ENCODE data around the gene CACNG7. TPM values are rescaled to one million over a fixed set of nuclear protein-coding genes. Genes with fewer than 3 reads are reported as not detected.
A peak's percentile ranks its signal among the peaks of the same experiment; 100 is the strongest.
"Not testable (repeated sequence)": the region's sequence is repeated elsewhere in the genome, so short reads cannot be mapped to it uniquely, and the experiment has no call there.

CACNG7 gene
- polyA plus RNA-seq (ENCODE audit: insufficient read depth in 1 of 5, insufficient read length in 5 of 5, low replicate concordance in 1 of 5) = under 1 TPM in 1 of 5 donors, not detected in 4; 0.09 TPM
- long read RNA-seq, donor 1 = 0 reads
- long read RNA-seq, donor 2 = 0 reads
- long read RNA-seq, donor 3 = 0 reads
- long read RNA-seq, donor 4 = 0 reads
- long read RNA-seq, donor 5 = 0 reads
- long read RNA-seq, donor 6 = 0 reads
- long read RNA-seq, donor 7 = 0 reads
- long read RNA-seq, donor 8 = 0 reads

GRCh38 chr19:53908935-53909415 lies at the start of gene CACNG7:
Gene CACNG7 (plus strand): TSS chr19:53909278. CDS start chr19:53912832, 3,554 bp downstream.
- DNase-seq = no peak

- DNase-seq = no peak
Measured at GRCh38 chr19:53864308-53864836, 44.7 kb upstream of the CACNG7 start.

GRCh38 chr19:53865523-53865917 lies 43.6 kb upstream of the CACNG7 start:
- DNase-seq = no peak

GRCh38 chr19:53865918-53866864 lies 42.9 kb upstream of the CACNG7 start:
- peak; percentile 82 to 87 for DNase-seq

GRCh38 chr19:53866865-53867224 lies 42.2 kb upstream of the CACNG7 start:
- no peak for DNase-seq

GRCh38 chr19:53867225-53868090 lies 41.6 kb upstream of the CACNG7 start, which contains the start of gene MYADM:
Gene MYADM (plus strand): TSS chr19:53867883. CDS start chr19:53873530, 5,647 bp downstream.
- peak; percentile 99 to 100 for DNase-seq

- DNase-seq = peak in 1 of 2 donors; percentile 53
Measured at GRCh38 chr19:53868091-53868891, 40.8 kb upstream of the CACNG7 start.

- DNase-seq = peak; percentile 93
Measured at GRCh38 chr19:53868892-53869804, 39.9 kb upstream of the CACNG7 start.

GRCh38 chr19:53869805-53870484 lies 39.1 kb upstream of the CACNG7 start:
- DNase-seq = not testable (repeated sequence)

GRCh38 chr19:53870485-53870844 lies 38.6 kb upstream of the CACNG7 start:
- DNase-seq = no peak

- no peak for DNase-seq
Measured at GRCh38 chr19:53871454-53871853, 37.6 kb upstream of the CACNG7 start.

GRCh38 chr19:53872762-53873161 lies 36.3 kb upstream of the CACNG7 start:
- no peak for DNase-seq

- DNase-seq = no peak
Measured at GRCh38 chr19:53873773-53874605, 35.1 kb upstream of the CACNG7 start.

- no peak for DNase-seq
Measured at GRCh38 chr19:53874606-53874990, 34.5 kb upstream of the CACNG7 start.

- DNase-seq = no peak
Measured at GRCh38 chr19:53875602-53876325, 33.3 kb upstream of the CACNG7 start.

GRCh38 chr19:53876651-53877224 lies 32.3 kb upstream of the CACNG7 start:
- DNase-seq = no peak

- DNase-seq = no peak
Measured at GRCh38 chr19:53877361-53877766, 31.7 kb upstream of the CACNG7 start.
